ENCODE measurements around the gene BAZ2B. TPM values are rescaled to one million over a fixed set of nuclear protein-coding genes. Genes with fewer than 3 reads are reported as not detected.

The BAZ2B gene
- total RNA-seq, 1 donor from 2014 or later, result 76.2 TPM

DNA sequence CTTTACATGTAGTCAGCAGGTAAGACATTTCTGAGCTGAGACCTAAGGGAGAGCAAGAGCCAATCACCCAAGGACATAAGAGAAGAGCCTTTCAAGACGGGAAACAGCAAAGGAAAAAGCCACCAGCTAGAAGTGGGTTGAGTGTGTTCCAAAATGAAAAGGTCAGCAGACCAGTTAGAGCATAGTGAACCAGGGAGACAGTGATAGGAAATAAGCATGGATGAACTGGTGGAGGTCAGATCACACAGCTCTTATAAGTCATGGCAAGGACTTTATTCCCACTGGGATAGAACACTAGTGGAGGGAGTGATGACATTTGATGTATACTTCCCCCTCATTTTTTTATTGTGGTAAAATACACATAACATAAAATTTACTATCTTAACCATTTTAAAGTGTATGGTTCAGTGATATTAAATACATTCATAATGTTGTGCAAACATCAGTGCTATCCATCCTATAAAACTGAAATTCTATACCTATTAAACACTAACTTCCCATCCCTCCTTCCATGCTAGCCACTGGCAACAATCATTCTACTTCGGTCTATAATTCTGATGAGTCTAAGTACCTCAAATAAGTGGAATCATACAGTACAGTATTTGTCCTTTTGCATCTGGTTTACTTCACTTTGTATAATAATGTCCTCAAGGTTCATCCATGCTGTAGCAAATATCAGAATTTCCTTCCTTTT, 174.0 kb downstream of the BAZ2B start:
- H3K9ac ChIP-seq (ENCODE audit: low read depth in 1 of 3, low read length in 3 of 3), result no peak overlapping the region
- H3K4me1 ChIP-seq (ENCODE audit: control insufficient read depth in 3 of 3, insufficient read depth in 3 of 3, low read length in 3 of 3), result no peaks in the 10 kb centered on the region
- H3K27me3 ChIP-seq (ENCODE audit: control insufficient read depth in 3 of 3, insufficient read depth in 3 of 3, low read length in 3 of 3), result no peaks in the 10 kb centered on the region
- no peaks in the 10 kb centered on the region for H3K9me3 ChIP-seq (ENCODE audit: control insufficient read depth in 3 of 3, low read length in 3 of 3)
- H3K27ac ChIP-seq (ENCODE audit: low read depth, low read length), result no peak overlapping the region
- no peak overlapping the region for H3K4me3 ChIP-seq (ENCODE audit: low read length in 3 of 3)
- peaks cover 10 to 45% (median 19%) of the 10 kb centered on the region in 3 donors for H3K36me3 ChIP-seq (ENCODE audit: control insufficient read depth in 3 of 3, insufficient read depth in 3 of 3, low read length in 3 of 3)

GRCh38 chr2:159441182-159441581, 175.2 kb downstream of the BAZ2B start:
- Histone ChIP-seq H3K27ac (ENCODE audit: low read depth, low read length) (no peak overlapping the region), H3K4me1 (ENCODE audit: control insufficient read depth in 3 of 3, insufficient read depth in 3 of 3, low read length in 3 of 3) (no peaks in the 10 kb centered on the region), H3K36me3 (ENCODE audit: control insufficient read depth in 3 of 3, insufficient read depth in 3 of 3, low read length in 3 of 3) (peaks cover 10 to 45% (median 17%) of the 10 kb centered on the region in 3 donors)

DNA sequence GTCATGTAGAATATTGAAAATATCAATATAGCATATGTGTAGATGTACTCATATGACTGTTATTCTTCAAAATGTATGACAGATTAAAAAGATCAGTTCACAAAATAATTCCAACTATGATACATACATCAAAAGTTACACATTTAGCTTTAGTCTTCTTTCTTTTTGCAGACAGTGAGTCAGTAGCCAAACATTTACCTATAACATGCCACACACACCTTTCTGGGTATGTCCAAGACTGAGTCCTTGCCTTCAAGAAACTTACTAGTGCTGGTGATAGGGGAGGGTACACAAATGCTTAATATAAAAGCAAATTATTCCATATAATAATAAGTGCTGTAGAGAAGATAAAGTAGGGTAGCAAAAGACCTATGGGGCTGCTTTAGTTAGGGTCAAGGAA, 176.9 kb downstream of the BAZ2B start:
- Histone ChIP-seq H3K9ac (ENCODE audit: low read depth in 1 of 3, low read length in 3 of 3) (no peak overlapping the region), H3K9me3 (ENCODE audit: control insufficient read depth in 3 of 3, low read length in 3 of 3) (no peaks in the 10 kb centered on the region), H3K27me3 (ENCODE audit: control insufficient read depth in 3 of 3, insufficient read depth in 3 of 3, low read length in 3 of 3) (no peaks in the 10 kb centered on the region), H3K27ac (ENCODE audit: low read depth, low read length) (no peak overlapping the region), H3K4me1 (ENCODE audit: control insufficient read depth in 3 of 3, insufficient read depth in 3 of 3, low read length in 3 of 3) (no peaks in the 10 kb centered on the region), H3K4me3 (ENCODE audit: low read length in 3 of 3) (no peak overlapping the region), H3K36me3 (ENCODE audit: control insufficient read depth in 3 of 3, insufficient read depth in 3 of 3, low read length in 3 of 3) (peaks cover 3 to 33% (median 6%) of the 10 kb centered on the region in 3 donors)

More at GRCh38 chr2:159441182-159441581, 175.2 kb downstream of the BAZ2B start:
- H3K27me3 ChIP-seq (ENCODE audit: control insufficient read depth in 3 of 3, insufficient read depth in 3 of 3, low read length in 3 of 3), result no peaks in the 10 kb centered on the region
- H3K9ac ChIP-seq (ENCODE audit: low read depth in 1 of 3, low read length in 3 of 3), result no peak overlapping the region
- no peak overlapping the region for H3K4me3 ChIP-seq (ENCODE audit: low read length in 3 of 3)
- no peaks in the 10 kb centered on the region for H3K9me3 ChIP-seq (ENCODE audit: control insufficient read depth in 3 of 3, low read length in 3 of 3)

GRCh38 chr2:159438720-159439353, 177.5 kb downstream of the BAZ2B start:
- no peak overlapping the region for H3K9ac ChIP-seq (ENCODE audit: low read depth in 1 of 3, low read length in 3 of 3)
- H3K36me3 ChIP-seq (ENCODE audit: control insufficient read depth in 3 of 3, insufficient read depth in 3 of 3, low read length in 3 of 3), result peaks cover under 1 to 29% (median 3%) of the 10 kb centered on the region in 3 donors
- H3K27me3 ChIP-seq (ENCODE audit: control insufficient read depth in 3 of 3, insufficient read depth in 3 of 3, low read length in 3 of 3), result no peaks in the 10 kb centered on the region

DNA sequence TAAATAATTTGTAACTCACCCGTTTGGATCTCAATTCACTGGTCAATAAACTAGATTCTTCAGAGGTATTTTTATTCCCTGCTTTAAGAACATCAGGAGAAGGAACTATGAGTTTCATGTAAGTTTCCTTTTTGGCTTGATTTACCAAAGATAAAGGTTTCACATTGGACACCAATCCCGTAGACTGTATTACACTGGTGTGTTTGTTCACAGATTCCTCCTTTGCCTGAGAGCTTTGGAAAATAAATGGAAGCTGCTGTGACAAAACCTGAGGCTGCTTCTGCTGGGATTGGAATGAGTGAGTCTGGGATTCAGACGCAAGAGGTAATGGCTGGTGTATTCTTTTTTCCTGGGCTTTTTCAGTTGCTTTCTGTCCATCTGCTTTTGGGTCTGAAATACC, 178.1 kb downstream of the BAZ2B start:
- H3K4me3 ChIP-seq (ENCODE audit: low read length in 3 of 3), result no peak overlapping the region
- no peaks in the 10 kb centered on the region for H3K9me3 ChIP-seq (ENCODE audit: control insufficient read depth in 3 of 3, low read length in 3 of 3)
- H3K36me3 ChIP-seq (ENCODE audit: control insufficient read depth in 3 of 3, insufficient read depth in 3 of 3, low read length in 3 of 3), result peaks cover 0 to 26% (median 0%) of the 10 kb centered on the region in 3 donors
- no peaks in the 10 kb centered on the region for H3K4me1 ChIP-seq (ENCODE audit: control insufficient read depth in 3 of 3, insufficient read depth in 3 of 3, low read length in 3 of 3)
- no peak overlapping the region for H3K9ac ChIP-seq (ENCODE audit: low read depth in 1 of 3, low read length in 3 of 3)
- no peak overlapping the region for H3K27ac ChIP-seq (ENCODE audit: low read depth, low read length)
- H3K27me3 ChIP-seq (ENCODE audit: control insufficient read depth in 3 of 3, insufficient read depth in 3 of 3, low read length in 3 of 3), result no peaks in the 10 kb centered on the region

More at GRCh38 chr2:159438720-159439353, 177.5 kb downstream of the BAZ2B start:
- Histone ChIP-seq H3K4me3 (ENCODE audit: low read length in 3 of 3) (no peak overlapping the region), H3K9me3 (ENCODE audit: control insufficient read depth in 3 of 3, low read length in 3 of 3) (no peaks in the 10 kb centered on the region), H3K27ac (ENCODE audit: low read depth, low read length) (no peak overlapping the region), H3K4me1 (ENCODE audit: control insufficient read depth in 3 of 3, insufficient read depth in 3 of 3, low read length in 3 of 3) (no peaks in the 10 kb centered on the region)

- H3K27me3 ChIP-seq (ENCODE audit: control insufficient read depth in 3 of 3, insufficient read depth in 3 of 3, low read length in 3 of 3), result no peaks in the 10 kb centered on the region
- no peak overlapping the region for H3K9ac ChIP-seq (ENCODE audit: low read depth in 1 of 3, low read length in 3 of 3)
- H3K27ac ChIP-seq (ENCODE audit: low read depth, low read length), result no peak overlapping the region
- H3K36me3 ChIP-seq (ENCODE audit: control insufficient read depth in 3 of 3, insufficient read depth in 3 of 3, low read length in 3 of 3), result peaks cover 2 to 28% (median 15%) of the 10 kb centered on the region in 3 donors
- no peaks in the 10 kb centered on the region for H3K9me3 ChIP-seq (ENCODE audit: control insufficient read depth in 3 of 3, low read length in 3 of 3)
- H3K4me1 ChIP-seq (ENCODE audit: control insufficient read depth in 3 of 3, insufficient read depth in 3 of 3, low read length in 3 of 3), result no peaks in the 10 kb centered on the region
- H3K4me3 ChIP-seq (ENCODE audit: low read length in 3 of 3), result no peak overlapping the region
Measured at GRCh38 chr2:159432610-159433009, 183.7 kb downstream of the BAZ2B start.

GRCh38 chr2:159427048-159427447, 189.3 kb downstream of the BAZ2B start:
- Histone ChIP-seq H3K27me3 (ENCODE audit: control insufficient read depth in 3 of 3, insufficient read depth in 3 of 3, low read length in 3 of 3) (no peaks in the 10 kb centered on the region), H3K4me3 (ENCODE audit: low read length in 3 of 3) (no peak overlapping the region), H3K4me1 (ENCODE audit: control insufficient read depth in 3 of 3, insufficient read depth in 3 of 3, low read length in 3 of 3) (no peaks in the 10 kb centered on the region), H3K9me3 (ENCODE audit: control insufficient read depth in 3 of 3, low read length in 3 of 3) (no peaks in the 10 kb centered on the region), H3K36me3 (ENCODE audit: control insufficient read depth in 3 of 3, insufficient read depth in 3 of 3, low read length in 3 of 3) (peaks cover 5 to 15% (median 10%) of the 10 kb centered on the region in 3 donors), H3K27ac (ENCODE audit: low read depth, low read length) (no peak overlapping the region), H3K9ac (ENCODE audit: low read depth in 1 of 3, low read length in 3 of 3) (no peak overlapping the region)

DNA sequence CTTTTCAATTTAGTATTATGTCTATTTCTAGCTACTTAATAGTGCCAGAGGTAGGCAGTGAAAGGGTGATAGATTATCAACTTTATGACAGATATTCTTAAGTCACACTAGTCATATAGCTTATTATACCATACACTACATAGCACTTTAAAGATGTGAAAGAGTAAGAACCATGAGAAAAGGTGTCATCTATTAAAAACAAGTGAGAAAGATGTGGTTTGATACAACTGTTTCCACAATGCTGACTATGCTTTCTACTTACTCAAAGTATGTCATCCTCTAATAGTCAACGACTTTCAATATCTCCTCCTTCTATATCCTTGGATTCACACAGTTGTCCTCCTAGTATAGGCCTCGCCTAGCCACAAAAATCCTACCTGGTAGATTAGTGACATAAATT, 196.9 kb downstream of the BAZ2B start:
- Histone ChIP-seq H3K4me3 (ENCODE audit: low read length in 3 of 3) (no peak overlapping the region), H3K9ac (ENCODE audit: low read depth in 1 of 3, low read length in 3 of 3) (no peak overlapping the region), H3K27me3 (ENCODE audit: control insufficient read depth in 3 of 3, insufficient read depth in 3 of 3, low read length in 3 of 3) (no peaks in the 10 kb centered on the region), H3K36me3 (ENCODE audit: control insufficient read depth in 3 of 3, insufficient read depth in 3 of 3, low read length in 3 of 3) (peaks cover 0 to 3% (median 2%) of the 10 kb centered on the region in 3 donors), H3K9me3 (ENCODE audit: control insufficient read depth in 3 of 3, low read length in 3 of 3) (no peaks in the 10 kb centered on the region), H3K27ac (ENCODE audit: low read depth, low read length) (no peak overlapping the region), H3K4me1 (ENCODE audit: control insufficient read depth in 3 of 3, insufficient read depth in 3 of 3, low read length in 3 of 3) (no peaks in the 10 kb centered on the region)

GRCh38 chr2:159411460-159411859, 204.9 kb downstream of the BAZ2B start:
- no peak overlapping the region for H3K4me3 ChIP-seq (ENCODE audit: low read length in 3 of 3)
- no peaks in the 10 kb centered on the region for H3K4me1 ChIP-seq (ENCODE audit: control insufficient read depth in 3 of 3, insufficient read depth in 3 of 3, low read length in 3 of 3)
- no peaks in the 10 kb centered on the region for H3K9me3 ChIP-seq (ENCODE audit: control insufficient read depth in 3 of 3, low read length in 3 of 3)
- H3K27me3 ChIP-seq (ENCODE audit: control insufficient read depth in 3 of 3, insufficient read depth in 3 of 3, low read length in 3 of 3), result no peaks in the 10 kb centered on the region
- peaks cover 6 to 16% (median 10%) of the 10 kb centered on the region in 3 donors for H3K36me3 ChIP-seq (ENCODE audit: control insufficient read depth in 3 of 3, insufficient read depth in 3 of 3, low read length in 3 of 3)
- H3K9ac ChIP-seq (ENCODE audit: low read depth in 1 of 3, low read length in 3 of 3), result no peak overlapping the region
- no peak overlapping the region for H3K27ac ChIP-seq (ENCODE audit: low read depth, low read length)

DNA sequence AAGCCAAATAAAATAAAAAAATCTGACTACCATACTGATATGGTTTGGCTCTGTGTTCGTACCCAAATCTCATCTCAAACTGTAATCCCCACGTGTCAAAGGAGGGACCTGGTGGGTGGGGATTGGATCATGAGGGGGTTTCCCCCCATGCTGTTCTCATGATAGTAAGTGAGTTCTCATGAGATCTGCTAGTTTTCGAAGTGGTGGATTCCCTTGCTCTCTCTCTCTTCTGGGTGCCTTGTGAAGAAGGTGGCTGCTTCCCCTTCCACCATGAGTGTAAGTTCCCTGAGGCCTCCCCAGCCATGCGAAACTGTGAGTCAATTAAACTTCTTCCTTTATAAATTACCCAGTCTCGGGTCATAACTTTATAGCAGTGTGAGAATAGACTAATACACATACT, 206.1 kb downstream of the BAZ2B start:
- no peak overlapping the region for H3K4me3 ChIP-seq (ENCODE audit: low read length in 3 of 3)
- no peaks in the 10 kb centered on the region for H3K27me3 ChIP-seq (ENCODE audit: control insufficient read depth in 3 of 3, insufficient read depth in 3 of 3, low read length in 3 of 3)
- H3K27ac ChIP-seq (ENCODE audit: low read depth, low read length), result no peak overlapping the region
- no peaks in the 10 kb centered on the region for H3K4me1 ChIP-seq (ENCODE audit: control insufficient read depth in 3 of 3, insufficient read depth in 3 of 3, low read length in 3 of 3)
- peaks cover 6 to 16% (median 10%) of the 10 kb centered on the region in 3 donors for H3K36me3 ChIP-seq (ENCODE audit: control insufficient read depth in 3 of 3, insufficient read depth in 3 of 3, low read length in 3 of 3)
- H3K9me3 ChIP-seq (ENCODE audit: control insufficient read depth in 3 of 3, low read length in 3 of 3), result no peaks in the 10 kb centered on the region
- no peak overlapping the region for H3K9ac ChIP-seq (ENCODE audit: low read depth in 1 of 3, low read length in 3 of 3)
